ENCODE data around the gene RAB31. TPM values are rescaled to one million over a fixed set of nuclear protein-coding genes. Genes with fewer than 3 reads are reported as not detected.

The RAB31 gene
- polyA plus RNA-seq, 3 donors from 2014 or later, result 5.3 to 28.0 (median 19.3) TPM

- DNase-seq, result no peak
- no peaks in the 10 kb centered on the region for H3K36me3 Mint-ChIP-seq
- no peaks in the 10 kb centered on the region for H3K9me3 Mint-ChIP-seq
- no peak overlapping the region for H3K27ac Mint-ChIP-seq
- peaks cover 0 to 4% (median 1%) of the 10 kb centered on the region in 3 donors for H3K27me3 Mint-ChIP-seq (ENCODE audit: low read depth in 3 of 3)
- H3K4me1 Mint-ChIP-seq, result no peaks in the 10 kb centered on the region
- no peak overlapping the region for H3K4me3 Mint-ChIP-seq
Measured at GRCh38 chr18:9827793-9828505, 119.8 kb downstream of the RAB31 start.

DNA sequence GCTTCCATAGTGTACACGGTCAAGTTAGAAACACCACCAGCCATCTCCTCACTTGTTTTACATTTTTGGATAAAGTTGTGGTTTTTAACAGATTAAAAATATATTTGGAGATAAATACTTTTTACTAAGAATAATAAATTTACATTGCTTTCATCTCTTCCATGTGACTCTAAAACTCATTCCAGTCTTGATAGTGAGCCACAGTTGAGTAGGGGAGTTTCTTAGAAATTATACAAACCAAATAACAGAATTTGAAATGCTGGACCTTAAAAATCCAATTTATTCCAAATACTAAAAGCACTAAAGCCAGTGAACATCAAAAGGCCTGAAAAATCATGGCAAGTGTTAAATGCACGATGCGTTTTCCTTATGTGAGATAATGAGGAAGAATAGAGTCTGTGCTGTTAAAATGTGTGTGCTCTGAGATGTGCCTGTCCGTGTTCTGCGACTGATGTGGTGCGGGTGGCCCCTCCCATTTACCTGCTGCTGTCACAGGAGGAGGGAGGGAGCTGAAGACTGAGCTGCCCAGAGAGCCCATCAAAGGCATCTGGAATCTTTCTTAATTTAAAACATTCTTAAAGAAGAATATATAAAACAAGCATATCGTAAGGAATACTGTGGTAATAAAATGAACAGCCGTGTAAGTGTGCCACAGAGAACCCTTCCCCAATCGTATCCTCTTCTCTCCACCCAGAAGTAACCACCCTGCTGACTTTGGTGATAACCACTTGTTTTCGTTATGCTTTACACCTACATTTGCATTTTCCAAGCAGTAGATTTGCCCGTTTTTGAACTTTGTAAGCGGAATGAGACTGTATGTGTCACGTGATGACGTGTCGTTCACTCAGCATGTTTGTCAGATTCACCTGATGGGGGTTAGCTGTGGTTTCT, 120.7 kb downstream of the RAB31 start:
- Mint-ChIP-seq H3K27ac (no peak overlapping the region), H3K36me3 (no peaks in the 10 kb centered on the region), H3K27me3 (ENCODE audit: low read depth in 3 of 3) (peaks cover 1 to 4% (median 2%) of the 10 kb centered on the region in 3 donors), H3K9me3 (no peaks in the 10 kb centered on the region), H3K4me1 (no peaks in the 10 kb centered on the region), H3K4me3 (no peak overlapping the region)
- no peak for DNase-seq

GRCh38 chr18:9829397-9829712, 121.3 kb downstream of the RAB31 start:
- Mint-ChIP-seq H3K27ac (no peak overlapping the region), H3K4me1 (no peaks in the 10 kb centered on the region), H3K9me3 (no peaks in the 10 kb centered on the region), H3K36me3 (no peaks in the 10 kb centered on the region), H3K27me3 (ENCODE audit: low read depth in 3 of 3) (peaks cover 1 to 4% (median 4%) of the 10 kb centered on the region in 3 donors), H3K4me3 (no peak overlapping the region)
- no peak for DNase-seq

DNA sequence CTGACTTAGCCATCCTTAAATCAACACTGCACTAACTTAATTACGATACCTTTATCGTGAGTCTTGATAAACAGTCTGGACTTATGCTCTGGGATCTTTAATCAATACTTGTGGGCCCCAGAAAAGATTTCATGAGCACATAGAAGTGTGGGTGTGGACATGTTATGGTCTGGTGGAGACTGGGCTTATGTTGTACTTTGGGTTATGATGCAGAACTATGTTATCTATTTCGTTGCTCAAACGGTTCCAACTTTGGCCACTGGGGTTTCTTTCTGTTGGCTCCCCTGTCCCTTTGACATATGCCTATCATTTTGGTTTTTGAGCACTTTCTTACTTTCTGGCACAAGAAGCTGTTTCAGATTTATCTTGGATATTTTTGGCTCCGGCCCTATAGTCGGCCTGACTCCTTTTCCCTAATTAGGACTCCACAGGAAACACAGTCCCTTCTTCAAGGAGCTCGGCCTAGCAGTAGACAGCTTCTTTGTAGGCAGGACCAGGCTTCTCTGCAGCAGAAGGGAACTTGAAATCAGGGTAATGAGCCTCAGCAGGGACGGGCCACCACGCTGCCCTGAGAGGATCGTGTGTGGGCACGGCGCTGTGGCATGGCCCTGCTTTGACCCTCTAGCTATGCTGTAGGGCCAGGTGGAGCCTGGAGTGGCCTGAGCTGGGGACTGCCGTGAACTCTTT, 123.1 kb downstream of the RAB31 start:
- peaks cover 1 to 5% (median 4%) of the 10 kb centered on the region in 3 donors for H3K27me3 Mint-ChIP-seq (ENCODE audit: low read depth in 3 of 3)
- H3K9me3 Mint-ChIP-seq, result no peaks in the 10 kb centered on the region
- no peaks in the 10 kb centered on the region for H3K36me3 Mint-ChIP-seq
- no peaks in the 10 kb centered on the region for H3K4me1 Mint-ChIP-seq
- DNase-seq, result no peak
- no peak overlapping the region for H3K4me3 Mint-ChIP-seq
- no peak overlapping the region for H3K27ac Mint-ChIP-seq

DNA sequence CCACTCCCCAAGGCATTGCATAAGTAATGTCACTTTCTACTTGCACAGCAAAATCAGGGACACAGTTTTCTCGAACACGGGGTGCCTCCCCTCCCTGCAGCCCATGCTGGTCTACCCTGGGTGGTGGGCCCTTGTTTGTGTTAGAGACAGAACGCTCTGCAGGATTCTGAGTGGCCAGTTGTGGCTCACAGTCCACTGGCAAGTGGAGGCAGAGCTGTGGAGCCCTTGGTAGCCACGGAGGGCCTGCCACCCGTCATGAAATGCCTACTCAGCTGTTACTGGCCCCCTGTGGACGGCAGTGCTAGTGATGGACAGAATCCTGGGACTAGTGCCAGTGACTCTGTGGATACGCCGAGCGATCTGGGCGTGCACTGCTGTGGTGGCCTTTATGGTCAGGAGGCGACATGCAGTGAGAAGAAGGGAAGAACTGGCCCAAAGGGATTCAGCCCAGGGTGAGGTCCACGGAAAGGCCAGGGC, 123.7 kb downstream of the RAB31 start:
- Mint-ChIP-seq H3K4me1 (no peaks in the 10 kb centered on the region), H3K27ac (no peak overlapping the region), H3K36me3 (no peaks in the 10 kb centered on the region), H3K4me3 (no peak overlapping the region), H3K27me3 (ENCODE audit: low read depth in 3 of 3) (peaks cover 0 to 8% (median 4%) of the 10 kb centered on the region in 3 donors), H3K9me3 (no peaks in the 10 kb centered on the region)
- DNase-seq, result no peak

GRCh38 chr18:9832871-9833270, 124.8 kb downstream of the RAB31 start:
- Mint-ChIP-seq H3K27me3 (ENCODE audit: low read depth in 3 of 3) (peaks cover 1 to 11% (median 4%) of the 10 kb centered on the region in 3 donors), H3K27ac (no peak overlapping the region), H3K4me1 (no peaks in the 10 kb centered on the region), H3K36me3 (no peaks in the 10 kb centered on the region), H3K9me3 (no peaks in the 10 kb centered on the region), H3K4me3 (no peak overlapping the region)
- no peak for DNase-seq

DNA sequence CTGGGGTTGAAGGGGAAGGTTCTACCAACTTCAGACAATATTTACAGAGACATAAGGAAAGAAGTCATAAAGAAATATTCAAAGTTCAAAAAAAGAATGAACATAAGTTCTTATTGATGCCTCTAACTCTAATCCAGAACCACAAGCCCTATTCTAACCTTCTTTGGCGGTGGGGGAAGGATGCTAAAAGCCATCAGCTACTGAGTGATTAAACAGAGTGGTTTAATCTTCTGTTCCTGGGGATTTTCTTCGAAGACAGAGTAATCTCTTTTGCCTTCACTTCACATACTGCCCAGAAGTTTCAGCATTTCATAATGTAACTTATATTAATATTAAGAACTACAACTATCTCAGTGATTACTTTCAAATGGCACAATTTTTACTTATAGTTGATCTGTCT, 126.5 kb downstream of the RAB31 start:
- Mint-ChIP-seq H3K4me3 (no peak overlapping the region), H3K9me3 (no peaks in the 10 kb centered on the region), H3K27me3 (ENCODE audit: low read depth in 3 of 3) (peaks cover 1 to 11% (median 4%) of the 10 kb centered on the region in 3 donors), H3K27ac (no peak overlapping the region), H3K4me1 (no peaks in the 10 kb centered on the region), H3K36me3 (no peaks in the 10 kb centered on the region)
- no peak for DNase-seq

DNA sequence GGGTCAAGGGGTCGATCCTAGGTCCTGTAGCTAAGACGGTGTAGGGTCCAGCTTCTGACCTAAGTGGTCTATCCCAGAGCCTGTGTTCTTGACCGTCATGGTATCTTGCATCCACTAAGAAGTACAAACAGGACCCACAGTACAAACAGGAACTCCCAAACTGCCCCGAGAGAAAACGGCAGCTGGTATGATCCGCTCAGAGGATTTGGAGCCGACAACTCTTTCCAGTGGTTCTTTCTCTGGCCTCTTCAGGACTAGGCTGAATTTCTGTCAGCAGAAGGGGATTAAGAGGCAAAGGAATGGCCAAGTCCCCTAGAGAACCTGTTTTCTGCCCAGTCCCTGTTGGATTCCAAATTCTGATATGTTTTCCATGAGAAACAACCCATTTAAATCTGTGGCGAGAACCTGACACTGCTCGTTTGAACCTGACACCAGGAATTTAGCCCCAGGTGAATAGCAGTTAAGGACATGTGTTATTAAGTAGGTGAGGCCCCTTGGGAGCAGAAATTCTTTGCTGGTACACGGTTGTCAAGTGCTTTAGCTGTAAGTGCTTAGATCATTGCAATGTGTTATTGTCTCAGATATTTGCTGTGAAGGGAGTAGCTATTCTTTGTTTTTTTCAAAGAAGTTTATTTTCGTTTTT, 127.1 kb downstream of the RAB31 start:
- no peak for DNase-seq

GRCh38 chr18:9835825-9836224, 127.7 kb downstream of the RAB31 start:
- Mint-ChIP-seq H3K9me3 (no peaks in the 10 kb centered on the region), H3K4me1 (no peaks in the 10 kb centered on the region), H3K36me3 (no peaks in the 10 kb centered on the region), H3K27me3 (ENCODE audit: low read depth in 3 of 3) (peaks cover 1 to 11% (median 3%) of the 10 kb centered on the region in 3 donors), H3K4me3 (no peak overlapping the region), H3K27ac (no peak overlapping the region)
- no peak for DNase-seq

More for the DNA sequence above, 127.1 kb downstream of the RAB31 start:
- H3K9me3 Mint-ChIP-seq, result no peaks in the 10 kb centered on the region
- H3K36me3 Mint-ChIP-seq, result no peaks in the 10 kb centered on the region
- no peaks in the 10 kb centered on the region for H3K4me1 Mint-ChIP-seq
- peaks cover 1 to 11% (median 4%) of the 10 kb centered on the region in 3 donors for H3K27me3 Mint-ChIP-seq (ENCODE audit: low read depth in 3 of 3)
- H3K4me3 Mint-ChIP-seq, result no peak overlapping the region
- H3K27ac Mint-ChIP-seq, result no peak overlapping the region

- Mint-ChIP-seq H3K4me1 (no peaks in the 10 kb centered on the region), H3K27ac (no peak overlapping the region), H3K36me3 (no peaks in the 10 kb centered on the region), H3K9me3 (no peaks in the 10 kb centered on the region), H3K4me3 (no peak overlapping the region), H3K27me3 (ENCODE audit: low read depth in 3 of 3) (peaks cover 0 to 11% (median 1%) of the 10 kb centered on the region in 3 donors)
- DNase-seq, result no peak
Measured at GRCh38 chr18:9838144-9838877, 130.2 kb downstream of the RAB31 start.

DNA sequence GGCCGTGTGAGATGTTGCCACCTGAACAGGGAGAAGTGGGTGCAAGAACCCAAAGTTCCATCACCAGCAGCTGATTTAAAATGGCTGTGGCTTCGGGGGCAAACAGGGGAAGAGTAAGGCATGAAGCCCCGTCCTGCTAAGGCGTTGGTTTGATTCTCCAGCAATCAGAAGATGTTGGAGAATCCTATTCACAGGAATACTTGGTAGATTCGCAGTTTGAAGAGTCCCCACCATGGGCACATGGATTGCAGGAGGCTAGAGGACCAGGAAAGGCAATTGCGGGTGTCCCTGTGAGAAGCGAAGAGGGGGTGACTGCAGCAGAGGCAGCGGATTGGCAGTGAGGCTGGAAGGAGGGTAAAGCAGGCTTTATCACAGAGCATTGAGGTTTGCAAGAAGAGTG, 131.1 kb downstream of the RAB31 start:
- no peak for DNase-seq
- Mint-ChIP-seq H3K27me3 (ENCODE audit: low read depth in 3 of 3) (peaks cover 0 to 9% (median 3%) of the 10 kb centered on the region in 3 donors), H3K4me1 (no peaks in the 10 kb centered on the region), H3K36me3 (no peaks in the 10 kb centered on the region), H3K27ac (no peak overlapping the region), H3K9me3 (no peaks in the 10 kb centered on the region), H3K4me3 (no peak overlapping the region)

- Mint-ChIP-seq H3K4me3 (no peak overlapping the region), H3K27ac (no peak overlapping the region), H3K9me3 (no peaks in the 10 kb centered on the region), H3K36me3 (no peaks in the 10 kb centered on the region), H3K27me3 (ENCODE audit: low read depth in 3 of 3) (peaks cover 0 to 6% (median 4%) of the 10 kb centered on the region in 3 donors), H3K4me1 (no peaks in the 10 kb centered on the region)
- DNase-seq, result no peak
Measured at GRCh38 chr18:9839853-9840252, 131.8 kb downstream of the RAB31 start.

- no peak overlapping the region for H3K27ac Mint-ChIP-seq
- H3K27me3 Mint-ChIP-seq (ENCODE audit: low read depth in 3 of 3), result peaks cover 2 to 5% (median 4%) of the 10 kb centered on the region in 3 donors
- H3K4me3 Mint-ChIP-seq, result no peak overlapping the region
- no peaks in the 10 kb centered on the region for H3K9me3 Mint-ChIP-seq
- DNase-seq, result no peak
- no peaks in the 10 kb centered on the region for H3K36me3 Mint-ChIP-seq
- no peaks in the 10 kb centered on the region for H3K4me1 Mint-ChIP-seq
Measured at GRCh38 chr18:9841752-9842151, 133.7 kb downstream of the RAB31 start.

Measured in immature natural killer cell (primary cell).